HG02981 (cell line): ENCODE results near the gene NKD1.

ENCODE experiments used
- ATAC-seq: cut with Tn5 transposase; IDR thresholded peaks from one replicate; pipeline ENCODE4 v1.9.1; 2021; ENCODE audit warnings: mild to moderate bottlenecking, moderate library complexity; ENCODE audit not compliant: unreplicated experiment

NKD1 gene

DNA sequence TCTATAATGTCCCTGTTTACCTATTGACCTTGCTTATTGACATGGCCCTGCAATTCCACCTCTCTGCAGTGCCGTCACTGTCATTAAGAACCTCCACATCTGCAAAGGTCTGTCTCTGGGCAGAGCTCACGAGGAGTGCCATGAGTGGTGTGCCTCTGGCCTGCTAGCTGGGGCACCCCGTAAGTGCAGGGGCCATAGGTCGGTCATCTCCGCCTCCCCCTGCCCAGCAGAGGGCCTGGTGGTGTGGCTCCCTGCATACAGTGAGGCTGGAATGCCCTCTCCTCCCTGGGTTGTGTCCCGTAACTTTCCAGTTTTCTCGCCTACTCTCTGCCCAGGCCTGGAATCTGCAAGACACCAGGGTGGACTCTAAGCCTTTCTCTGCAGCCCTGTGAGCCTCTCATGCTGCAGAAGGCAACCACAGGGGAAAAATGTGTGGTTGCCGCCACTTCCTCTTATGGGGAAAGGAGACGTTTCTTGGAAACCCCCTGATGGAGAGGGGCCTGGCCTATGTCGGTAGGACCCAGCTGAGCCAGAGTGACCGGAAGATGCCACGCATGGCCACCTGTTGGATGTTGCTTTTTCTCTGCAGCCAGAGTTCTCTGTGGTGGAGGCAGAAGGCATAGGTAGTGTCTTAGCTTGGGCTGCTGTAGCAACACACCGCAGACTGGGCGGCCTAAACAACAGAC lies 135.6 kb downstream of the NKD1 start:
- peak; percentile 66 for ATAC-seq

DNA sequence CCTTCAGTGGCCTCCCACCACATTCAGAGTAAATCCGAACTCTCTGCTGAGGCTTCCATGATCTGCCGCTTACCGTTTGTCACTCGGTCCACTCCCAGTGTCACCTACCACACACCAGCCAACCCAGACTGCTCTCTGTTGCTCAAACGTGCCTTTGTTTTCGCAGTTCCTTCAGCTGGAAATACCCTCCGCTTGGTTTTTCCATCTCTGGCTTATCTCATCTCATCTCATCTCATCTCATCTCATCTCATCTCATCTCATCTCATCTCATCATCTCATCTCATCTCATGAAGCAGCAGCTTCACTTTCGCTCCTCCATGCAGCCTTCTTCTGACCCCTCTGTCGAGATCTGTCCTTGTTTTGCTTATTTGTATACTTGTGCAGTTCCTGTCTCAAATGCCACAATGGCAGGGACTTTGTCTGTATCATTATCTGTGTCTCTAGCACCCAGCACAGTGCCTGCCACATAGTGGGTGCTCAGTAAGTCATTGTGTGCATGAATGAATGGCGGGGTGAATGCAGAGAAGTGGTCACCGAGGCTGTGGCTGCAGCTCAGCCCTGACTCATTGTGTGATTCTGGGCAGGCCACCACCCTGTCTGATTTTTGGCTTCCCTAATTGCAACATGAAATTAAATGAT lies 136.7 kb downstream of the NKD1 start:
- no peak for ATAC-seq

DNA sequence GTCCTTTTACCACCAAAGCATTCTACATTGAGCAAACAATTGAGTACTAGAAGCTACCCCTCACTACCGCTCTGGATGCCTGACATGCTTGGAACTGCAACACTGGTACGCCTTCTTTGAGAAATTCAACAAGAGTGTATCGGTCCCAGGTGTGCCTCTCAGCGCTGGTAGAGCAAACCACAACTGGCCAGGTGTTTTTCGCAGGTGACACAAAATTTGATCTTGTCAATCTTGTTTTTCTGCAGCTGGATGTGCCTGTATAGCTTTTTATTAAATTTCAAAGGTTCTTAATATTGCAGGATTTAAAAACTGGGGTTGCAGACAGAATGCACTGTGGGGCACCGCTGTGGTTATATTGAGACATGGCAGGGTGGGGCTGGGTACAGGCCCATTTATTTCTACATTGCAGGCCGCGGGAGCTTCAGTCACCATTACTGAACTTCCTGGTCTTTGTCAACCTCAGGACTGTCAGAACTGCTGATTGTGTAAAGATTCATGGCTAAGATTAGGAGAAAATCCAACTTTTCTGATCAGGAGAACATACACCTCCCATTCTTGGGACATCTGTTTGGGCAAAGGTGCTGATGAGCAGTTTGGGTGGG lies 137.4 kb downstream of the NKD1 start:
- no peak for ATAC-seq

DNA sequence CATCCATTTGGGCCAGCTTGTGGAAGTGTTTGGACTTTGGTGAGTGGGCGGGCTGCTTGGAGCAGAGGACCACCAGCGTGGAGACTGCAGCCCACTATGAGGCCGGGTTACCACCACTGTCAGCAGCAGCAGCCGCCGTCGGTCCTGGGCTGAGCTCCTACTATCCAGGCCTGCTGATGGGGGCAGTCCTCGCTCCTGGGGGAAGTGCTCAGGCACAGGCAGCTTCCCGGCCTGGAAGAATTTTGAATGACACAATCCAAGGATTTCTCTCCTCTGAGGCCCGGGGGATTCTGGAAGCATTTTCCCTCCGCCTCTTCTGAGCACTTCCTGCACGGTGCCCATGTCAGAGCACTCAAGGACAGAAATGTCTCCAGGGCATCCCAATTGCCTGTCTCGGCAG lies 139.9 kb downstream of the NKD1 start:
- ATAC-seq: no peak

DNA sequence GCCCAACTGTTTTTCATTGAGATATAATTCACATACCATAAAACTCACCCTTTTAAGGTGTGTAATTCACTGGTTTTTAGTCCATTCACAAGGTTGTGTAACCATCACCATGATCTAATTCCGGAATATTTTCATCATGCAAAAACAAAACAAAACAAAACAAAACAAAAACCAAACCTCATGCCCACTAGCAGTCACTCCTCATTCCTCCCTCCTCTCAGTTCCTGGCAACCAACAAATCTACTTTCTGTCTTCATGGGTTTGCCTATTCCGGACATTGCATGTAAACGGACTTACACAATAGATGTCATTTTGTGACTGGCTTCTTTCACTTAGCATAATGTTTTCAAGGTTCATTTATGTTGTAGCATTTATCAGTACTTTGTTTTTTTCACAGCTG lies 140.7 kb downstream of the NKD1 start:
- no peak for ATAC-seq

DNA sequence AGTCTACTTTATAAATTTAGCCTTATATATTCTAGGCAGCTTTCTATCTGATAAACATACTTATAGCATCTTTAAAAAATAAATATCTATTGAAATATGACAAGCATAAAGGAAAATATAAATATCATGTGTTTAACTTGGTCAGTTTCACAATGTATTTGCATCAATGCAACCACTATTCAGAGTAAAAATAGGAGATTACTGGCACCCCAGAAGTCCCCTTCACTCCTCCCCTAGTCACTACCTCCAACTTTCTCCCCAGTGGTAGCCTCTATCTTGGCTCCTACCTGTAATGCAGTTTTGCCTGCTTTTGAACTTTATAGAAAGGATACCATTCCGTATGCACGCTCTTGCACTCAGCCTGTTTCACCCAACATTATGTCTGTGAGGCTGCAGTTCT lies 142.0 kb downstream of the NKD1 start:
- ATAC-seq: no peak

DNA sequence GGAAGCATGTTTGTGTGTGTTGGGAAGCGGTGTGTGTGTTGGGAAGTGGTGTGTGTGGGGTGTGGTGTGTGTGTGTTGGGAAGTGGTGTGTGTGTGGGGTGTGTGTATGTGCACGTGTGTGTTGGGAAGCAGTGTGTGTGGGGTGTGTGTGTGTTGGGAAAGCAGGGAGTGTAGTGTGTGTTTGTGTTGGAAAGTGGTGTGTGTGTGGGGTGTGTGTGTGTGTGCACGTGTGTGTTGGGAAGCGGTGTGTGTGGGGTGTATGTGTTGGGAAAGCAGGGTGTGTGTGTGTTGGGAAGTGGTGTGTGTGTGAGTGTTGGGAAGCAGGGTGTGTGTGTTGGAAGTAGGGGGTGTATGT lies 144.4 kb downstream of the NKD1 start:
- no peak for ATAC-seq

DNA sequence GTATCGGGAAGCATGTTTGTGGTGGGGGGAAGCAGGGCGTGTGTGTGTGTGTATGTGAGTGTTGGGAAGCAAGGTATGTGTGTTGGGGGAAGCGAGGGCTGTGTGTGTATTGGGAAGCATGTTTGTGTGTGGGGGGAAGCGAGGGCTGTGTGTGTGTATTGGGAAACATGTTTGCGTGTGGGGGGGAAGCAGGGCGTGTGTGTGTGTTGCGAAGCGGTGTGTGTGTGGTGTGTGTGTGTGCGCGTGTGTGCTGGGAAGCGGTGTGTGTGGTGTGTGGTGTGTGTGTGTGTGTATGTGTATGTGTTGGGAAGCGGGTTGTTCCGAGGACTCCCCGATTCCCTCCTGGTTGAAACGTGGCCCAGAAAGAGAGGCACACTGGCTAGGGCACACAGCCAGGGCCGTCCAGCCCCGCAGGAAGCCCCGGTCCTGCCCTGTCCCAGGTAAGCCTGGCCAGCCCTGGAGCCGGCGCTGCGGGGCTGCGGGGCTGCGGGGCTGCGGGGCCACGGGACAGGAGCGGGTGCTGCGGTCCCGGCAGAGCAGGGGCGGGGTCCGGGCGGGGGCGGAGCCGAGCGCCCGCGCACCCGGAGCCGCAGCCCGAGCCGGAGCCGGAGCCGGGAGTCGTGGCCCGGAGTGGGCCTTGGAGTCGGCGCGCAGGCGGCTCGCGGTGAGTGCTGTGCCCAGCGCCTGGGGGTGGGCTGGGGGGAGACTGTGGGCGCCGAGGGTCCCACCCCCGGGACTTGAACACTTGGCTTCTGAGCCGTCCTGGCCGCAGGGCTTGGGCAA lies 145.0 kb downstream of the NKD1 start, which contains the start of gene NOD2:
Gene NOD2 (plus strand): TSS at position 608 of the 783 bp plus-strand sequence. CDS start 5,890 bp downstream, outside the sequence.
- no peak for ATAC-seq

DNA sequence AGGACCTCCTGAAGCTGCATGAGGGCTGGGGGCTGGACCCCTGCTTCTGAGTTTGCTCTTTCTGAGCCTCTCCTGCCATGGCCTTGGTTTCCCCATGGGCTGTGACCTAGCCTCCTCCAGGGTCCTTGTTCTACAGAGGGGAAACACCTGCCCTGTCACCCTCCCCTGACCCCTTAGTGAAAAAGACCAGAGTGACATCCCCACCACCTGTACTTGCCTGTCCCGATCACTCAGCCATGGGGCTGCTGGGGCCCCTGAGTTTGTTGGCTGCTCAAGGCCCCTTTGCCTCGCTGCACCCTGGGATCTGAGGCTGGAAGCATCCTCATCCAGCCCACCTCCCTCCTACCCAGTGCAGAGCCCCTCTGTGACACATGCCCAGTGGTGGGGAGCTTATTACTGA lies 146.0 kb downstream of the NKD1 start:
- no peak for ATAC-seq

DNA sequence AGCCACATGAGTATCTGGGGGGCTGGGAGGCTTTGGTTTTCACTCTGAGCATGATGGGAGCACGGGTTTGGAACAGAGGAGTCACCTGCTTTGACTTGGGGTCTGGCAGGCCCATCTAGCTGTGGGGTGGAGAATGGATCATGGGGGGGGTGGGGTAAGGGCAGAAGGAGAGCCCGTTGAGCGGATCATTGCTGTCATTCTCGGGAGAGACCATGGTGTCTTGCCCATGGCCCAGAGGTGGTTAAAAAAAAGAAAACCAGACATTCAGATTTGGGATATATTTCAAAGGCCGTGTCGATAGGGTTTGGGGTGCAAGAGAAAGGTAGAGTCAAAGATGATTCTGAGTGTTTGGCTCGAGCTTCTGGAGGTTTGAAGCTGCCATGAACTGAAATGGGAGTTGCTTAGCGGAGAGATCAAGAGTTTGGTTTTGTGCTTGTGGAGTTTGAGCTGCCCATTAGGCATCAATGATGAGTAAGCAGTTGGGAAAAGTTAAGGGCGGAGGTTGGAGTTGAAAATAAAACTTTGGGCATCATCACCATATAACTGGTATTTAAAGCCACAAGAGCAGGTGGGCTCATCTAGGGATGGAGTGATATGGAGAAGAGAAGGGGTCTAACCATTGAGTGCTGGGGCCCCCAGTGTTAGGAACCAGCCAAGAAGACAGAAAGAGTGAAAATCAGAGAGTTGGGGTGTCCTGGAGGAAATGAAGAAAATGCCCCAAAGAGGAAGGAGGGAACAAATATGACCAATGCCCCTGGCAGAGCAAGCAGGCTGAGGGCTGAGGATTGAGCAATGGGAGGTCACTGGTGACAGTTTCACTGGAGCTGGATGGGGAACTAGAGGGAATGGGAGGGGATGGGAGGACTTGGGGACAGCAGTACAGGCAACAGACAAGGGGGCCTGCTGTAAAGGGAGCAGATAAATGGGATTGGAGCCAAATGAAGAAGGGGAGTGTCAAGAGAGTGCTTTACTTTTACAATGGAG lies 147.1 kb downstream of the NKD1 start:
- no peak for ATAC-seq

DNA sequence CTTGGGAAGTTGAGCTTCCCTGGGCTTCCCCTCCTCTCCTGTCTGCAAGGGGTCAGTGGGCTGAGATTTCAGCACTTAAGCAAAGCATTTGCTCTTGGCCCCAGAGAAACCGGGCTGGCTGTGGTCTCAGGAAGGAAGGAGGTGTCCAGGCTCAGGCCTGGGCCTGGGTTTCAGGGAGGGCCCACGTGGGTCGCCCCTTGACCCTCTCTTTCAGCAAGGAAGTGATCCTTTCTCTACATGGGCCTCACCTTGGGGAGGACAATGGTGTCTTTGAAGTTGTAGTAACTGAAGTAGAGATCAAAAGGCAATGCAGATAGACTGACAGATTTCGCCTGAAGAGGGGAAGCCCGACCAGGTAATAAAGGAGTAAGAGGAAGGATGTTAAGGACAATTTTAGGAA lies 147.9 kb downstream of the NKD1 start:
- ATAC-seq: peak; percentile 19

DNA sequence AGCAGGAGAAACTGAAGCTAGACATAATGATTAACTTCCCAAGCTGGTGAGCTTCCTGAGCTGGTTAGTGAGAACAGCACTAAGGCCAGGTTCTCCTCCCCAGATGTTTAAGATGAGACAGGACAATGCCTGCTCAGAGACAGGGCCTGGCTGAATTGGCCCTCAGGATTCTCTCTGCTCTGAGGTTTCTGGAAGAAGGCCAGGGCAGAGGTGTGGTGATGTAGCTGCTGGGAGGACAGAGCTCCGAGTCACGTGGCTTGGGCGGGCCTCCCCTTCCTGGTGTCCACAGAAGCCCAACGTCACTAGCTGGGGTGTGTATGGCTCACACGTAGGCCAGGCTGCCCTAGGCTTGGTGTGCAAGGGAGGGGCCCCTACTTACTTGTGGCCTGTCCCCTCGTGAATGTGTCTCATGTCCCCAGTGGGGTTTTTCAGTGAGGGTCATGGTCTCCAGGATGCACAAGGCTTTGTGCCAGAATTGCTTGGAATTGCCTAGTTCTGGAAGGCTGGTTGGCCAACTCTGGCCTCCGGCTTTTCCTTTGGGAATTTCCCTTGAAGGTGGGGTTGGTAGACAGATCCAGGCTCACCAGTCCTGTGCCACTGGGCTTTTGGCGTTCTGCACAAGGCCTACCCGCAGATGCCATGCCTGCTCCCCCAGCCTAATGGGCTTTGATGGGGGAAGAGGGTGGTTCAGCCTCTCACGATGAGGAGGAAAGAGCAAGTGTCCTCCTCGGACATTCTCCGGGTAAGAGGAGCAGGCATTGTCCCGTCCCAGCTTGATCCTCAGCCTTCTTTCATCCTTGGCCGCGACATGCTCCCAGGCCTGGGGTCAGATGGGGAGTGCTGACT lies 148.6 kb downstream of the NKD1 start:
- ATAC-seq: peak; percentile 65

DNA sequence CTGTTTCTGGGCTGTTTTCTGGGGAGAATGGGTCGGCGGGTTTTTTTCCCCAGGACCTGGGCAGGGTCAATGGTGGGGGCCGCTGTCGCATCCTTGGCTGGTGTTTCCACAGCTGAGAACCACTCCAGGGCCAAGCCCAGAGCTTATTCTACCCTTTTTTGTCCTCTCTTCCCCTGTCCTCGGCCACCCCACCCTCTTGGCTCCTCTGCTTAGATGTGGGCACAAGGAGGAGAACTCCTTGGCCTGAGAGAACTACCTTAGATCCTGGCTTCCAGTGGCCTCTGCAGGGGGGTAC lies 149.2 kb downstream of the NKD1 start:
- ATAC-seq: no peak

DNA sequence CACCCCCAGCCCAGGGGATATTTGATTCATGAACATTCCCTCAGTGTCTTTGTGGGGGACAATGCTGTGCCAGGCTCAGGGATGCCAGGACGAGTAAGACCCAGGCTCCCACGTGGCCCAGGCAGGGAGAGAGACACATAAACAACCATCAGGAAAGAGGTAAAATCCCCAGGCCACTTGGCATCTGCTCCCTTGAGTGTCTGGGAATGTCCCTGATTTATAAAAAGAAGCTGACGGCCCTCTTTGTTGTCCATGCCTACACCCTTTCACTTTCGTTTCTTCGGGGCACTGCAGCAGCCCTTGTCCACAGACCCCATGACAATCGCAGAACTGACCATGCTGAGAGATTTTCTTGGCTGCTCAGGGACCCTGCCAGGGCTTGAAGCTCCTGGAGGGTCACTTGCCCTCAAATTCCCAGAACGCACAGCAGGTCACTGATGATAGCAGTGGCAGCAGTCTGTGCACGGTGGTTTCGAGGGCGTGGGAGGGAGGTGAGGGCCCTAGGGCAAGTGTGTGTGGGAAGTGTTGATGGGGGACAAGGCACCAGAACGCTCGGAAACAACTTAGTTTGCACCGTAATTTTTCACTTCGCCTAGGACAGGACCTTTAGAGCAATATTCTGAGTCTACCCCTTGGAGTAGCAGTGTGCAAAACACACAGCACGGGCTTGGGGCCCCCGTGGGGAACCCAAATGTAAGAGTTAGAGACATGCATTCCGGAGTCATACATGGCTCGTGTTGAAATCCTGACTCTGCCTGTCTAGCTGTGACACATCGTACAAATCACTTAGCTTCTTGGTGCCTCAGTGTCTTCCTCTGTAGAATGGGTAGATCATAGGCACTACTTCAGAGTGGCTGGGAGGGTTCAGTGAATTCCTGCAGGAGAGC lies 149.9 kb downstream of the NKD1 start:
- ATAC-seq: peak; percentile 38
